AG04450 (cell line): ENCODE results near the gene DAD1. TPM values are rescaled to one million over a fixed set of nuclear protein-coding genes. Genes with fewer than 3 reads are reported as not detected.
"Not testable (repeated sequence)": the region's sequence is repeated elsewhere in the genome, so short reads cannot be mapped to it uniquely, and the experiment has no call there.

Experiments used
- CTCF ChIA-PET: fragments of 300-600, 350-600 bp; formaldehyde crosslinking; extraction: SDS; loops from one replicate; lab custom pipeline; 2022; ENCODE audit warnings: antibody characterized with exemption, inconsistent platforms; lab: Charles Lee
- POLR2A ChIA-PET: fragments of 350-600 bp; formaldehyde crosslinking; extraction: SDS; loops from one replicate; lab custom pipeline; 2021; ENCODE audit warnings: antibody characterized with exemption, inconsistent platforms; lab: Yijun Ruan, JAX
- DNase-seq: peaks from one replicate; pipeline ENCODE4 v3.0.0-alpha.2; 2011; ENCODE audit warnings: low read depth, low spot score
- H3K27ac ChIP-seq: one replicate; pipeline ENCODE4 v1.5.1; 2012; ENCODE audit warnings: low read depth, low read length, control low read depth
- H3K27me3 ChIP-seq: one replicate; pipeline ENCODE4 v1.6.0; 2012; ENCODE audit warnings: low read length; ENCODE audit not compliant: control insufficient read depth, insufficient read depth
- H3K4me3 ChIP-seq: 2 replicates; pipeline ENCODE4 v1.5.1; 2011; ENCODE audit warnings: mild to moderate bottlenecking, low read depth, low read length, control low read depth
- H3K9me3 ChIP-seq: 2 replicates; pipeline ENCODE4 v1.5.1; 2012; ENCODE audit warnings: low read length; ENCODE audit not compliant: control insufficient read depth, insufficient read depth
- polyA plus RNA-seq: library from polyadenylated mRNA; depleted of rRNA; stranded (reverse); fragments of >200 nt; gene quantifications from 2 replicates; pipeline ENCODE4 v1.2.3, GENCODE V29; 2011
- TF ChIP-seq, protein P1 (sequence below): IDR thresholded peaks from 2 replicates; pipeline ENCODE4 v1.5.1; 2011; ENCODE audit warnings: low read depth, low read length, control low read depth, inconsistent platforms

DAD1 gene
- polyA plus RNA-seq, 1 experiment = 467 TPM

GRCh38 chr14:22555384-22556011 is 33.5 kb downstream of the DAD1 start:
- DNase-seq = no peak
- H3K27me3 ChIP-seq = no peaks in the 10 kb centered on the region
- ChIA-PET CTCF (interaction anchor here (0.8 to 2.9 kb wide), 26 partner anchors 9 to 522 kb away, joined by 3 to 94 read pairs (median 21); partner anchors contain the start of genes AJUBA, CDH24, DAD1 and LRP10), POLR2A (no interaction called here)
- H3K4me3 ChIP-seq = no peak overlapping the region
- H3K9me3 ChIP-seq = no peaks in the 10 kb centered on the region; the same call in 1 of the 2 replicates
- TF ChIP-seq, protein P1, sequence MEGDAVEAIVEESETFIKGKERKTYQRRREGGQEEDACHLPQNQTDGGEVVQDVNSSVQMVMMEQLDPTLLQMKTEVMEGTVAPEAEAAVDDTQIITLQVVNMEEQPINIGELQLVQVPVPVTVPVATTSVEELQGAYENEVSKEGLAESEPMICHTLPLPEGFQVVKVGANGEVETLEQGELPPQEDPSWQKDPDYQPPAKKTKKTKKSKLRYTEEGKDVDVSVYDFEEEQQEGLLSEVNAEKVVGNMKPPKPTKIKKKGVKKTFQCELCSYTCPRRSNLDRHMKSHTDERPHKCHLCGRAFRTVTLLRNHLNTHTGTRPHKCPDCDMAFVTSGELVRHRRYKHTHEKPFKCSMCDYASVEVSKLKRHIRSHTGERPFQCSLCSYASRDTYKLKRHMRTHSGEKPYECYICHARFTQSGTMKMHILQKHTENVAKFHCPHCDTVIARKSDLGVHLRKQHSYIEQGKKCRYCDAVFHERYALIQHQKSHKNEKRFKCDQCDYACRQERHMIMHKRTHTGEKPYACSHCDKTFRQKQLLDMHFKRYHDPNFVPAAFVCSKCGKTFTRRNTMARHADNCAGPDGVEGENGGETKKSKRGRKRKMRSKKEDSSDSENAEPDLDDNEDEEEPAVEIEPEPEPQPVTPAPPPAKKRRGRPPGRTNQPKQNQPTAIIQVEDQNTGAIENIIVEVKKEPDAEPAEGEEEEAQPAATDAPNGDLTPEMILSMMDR = no peak
- H3K27ac ChIP-seq = no peak overlapping the region

- Histone ChIP-seq H3K27me3 (no peaks in the 10 kb centered on the region), H3K9me3 (no peaks in the 10 kb centered on the region; the same call in 1 of the 2 replicates), H3K4me3 (no peak overlapping the region), H3K27ac (no peak overlapping the region)
- CTCF ChIA-PET = interaction anchor here (0.6 to 2.9 kb wide), 11 partner anchors 17 to 514 kb away, joined by 4 to 94 read pairs (median 9); partner anchors contain the start of genes AJUBA and CDH24
- DNase-seq = no peak
- TF ChIP-seq, protein P1 = no peak
- POLR2A ChIA-PET = no interaction called here
These were observed 34.3 kb downstream of the DAD1 start for GRCh38 chr14:22554498-22555383.

DNA sequence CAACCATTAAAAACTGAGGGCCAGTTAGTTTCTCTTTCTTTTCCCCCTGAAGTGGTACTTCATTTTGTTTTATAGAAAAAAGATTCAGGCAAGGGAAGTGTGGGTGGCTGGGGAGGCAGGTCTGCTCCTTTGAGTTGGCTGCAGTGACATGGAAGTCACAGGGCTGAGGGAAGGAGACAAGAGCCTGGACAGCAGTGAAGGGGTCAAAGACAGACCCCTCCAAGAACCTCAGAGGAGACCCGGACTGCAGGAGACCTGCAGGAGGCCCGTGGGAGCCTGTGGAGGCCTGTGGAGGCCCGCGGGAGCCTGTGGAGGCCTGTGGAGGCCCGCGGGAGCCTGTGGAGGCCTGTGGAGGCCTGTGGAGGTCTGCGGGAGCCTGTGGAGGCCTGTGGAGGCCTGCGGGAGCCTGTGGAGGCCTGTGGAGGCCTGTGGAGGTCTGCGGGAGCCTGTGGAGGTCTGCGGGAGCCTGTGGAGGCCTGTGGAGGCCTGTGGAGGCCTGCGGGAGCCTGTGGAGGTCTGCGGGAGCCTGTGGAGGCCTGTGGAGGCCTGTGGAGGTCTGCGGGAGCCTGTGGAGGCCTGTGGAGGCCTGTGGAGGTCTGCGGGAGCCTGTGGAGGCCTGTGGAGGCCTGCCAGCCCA is 35.0 kb downstream of the DAD1 start:
- CTCF ChIA-PET, POLR2A ChIA-PET, H3K4me3 ChIP-seq, H3K27me3 ChIP-seq, H3K27ac ChIP-seq, H3K9me3 ChIP-seq, DNase-seq: not testable (repeated sequence)

DNA sequence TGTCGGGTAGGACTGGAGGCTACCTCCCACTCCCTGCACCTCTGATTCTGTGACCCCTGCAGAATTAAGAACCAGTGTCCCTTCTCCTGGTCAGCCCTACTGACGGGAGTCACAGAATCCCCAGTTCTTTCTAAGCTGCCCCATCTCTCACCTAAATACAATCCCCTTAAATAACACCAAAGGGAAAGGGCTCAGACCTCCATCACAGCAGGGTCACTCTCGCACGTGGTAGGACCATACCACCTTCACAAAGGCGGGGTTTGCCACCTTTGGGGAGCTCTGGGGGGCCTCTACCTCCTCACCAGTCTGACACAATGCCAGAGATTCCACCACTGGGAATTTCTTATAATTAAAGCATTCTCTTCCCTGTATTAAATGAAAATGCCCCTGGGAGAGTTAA is 35.6 kb downstream of the DAD1 start:
- Histone ChIP-seq H3K9me3 (no peaks in the 10 kb centered on the region; the same call in 1 of the 2 replicates), H3K27me3 (no peaks in the 10 kb centered on the region), H3K27ac (no peak overlapping the region), H3K4me3 (no peak overlapping the region)
- TF ChIP-seq, protein P1 = no peak
- DNase-seq = no peak
- POLR2A ChIA-PET = no interaction called here
- CTCF ChIA-PET = interaction anchor here (0.9 to 1.4 kb wide), 2 partner anchors 8 to 17 kb away, joined by 3 to 4 read pairs; no protein-coding TSS in a partner anchor

- H3K4me3 ChIP-seq = no peak overlapping the region
- no peaks in the 10 kb centered on the region; the same call in 1 of the 2 replicates for H3K9me3 ChIP-seq
- H3K27ac ChIP-seq = no peak overlapping the region
- TF ChIP-seq, protein P1 = no peak
- no peak for DNase-seq
- POLR2A ChIA-PET = interaction anchor here (0.7 kb wide), 1 partner anchor 509 kb away, joined by 3 read pairs; no protein-coding TSS in a partner anchor
- CTCF ChIA-PET = interaction anchor here (0.9 to 1.5 kb wide), 3 partner anchors 9 to 347 kb away, joined by 3 to 5 read pairs (median 4); no protein-coding TSS in a partner anchor
- no peaks in the 10 kb centered on the region for H3K27me3 ChIP-seq
These were observed 36.3 kb downstream of the DAD1 start for GRCh38 chr14:22552827-22553076.
